ENCODE data around the gene PREP. TPM values are rescaled to one million over a fixed set of nuclear protein-coding genes. Genes with fewer than 3 reads are reported as not detected.

PREP gene
- total RNA-seq, 1 donor from 2014 or later, result 55.2 TPM

DNA sequence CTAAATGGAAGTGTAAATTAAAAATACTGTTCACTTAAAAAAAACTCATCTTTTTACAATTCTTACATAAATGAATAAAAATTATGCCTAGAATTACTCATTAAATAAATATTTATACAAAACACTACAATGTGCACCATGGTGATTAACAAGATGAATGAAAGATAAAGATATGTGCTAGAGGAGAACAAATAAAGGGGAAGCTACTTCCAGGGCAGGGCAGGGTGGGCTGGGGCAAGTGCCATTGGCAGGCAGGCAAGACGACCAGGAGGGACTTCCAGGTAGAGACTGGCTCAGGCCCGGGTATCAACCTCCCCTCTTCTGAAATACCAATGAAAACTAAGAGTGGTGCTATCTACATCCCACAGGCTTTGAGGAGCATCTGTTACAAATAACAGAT lies 20.4 kb downstream of the PREP start:
- no peaks in the 10 kb centered on the region for H3K9me3 Mint-ChIP-seq
- intact Hi-C loops (cut with micrococcal nuclease), result no loop called here
- no peak overlapping the region for H3K4me3 Mint-ChIP-seq
- H3K27me3 Mint-ChIP-seq, result no peaks in the 10 kb centered on the region
- peaks cover 13% of the 10 kb centered on the region for H3K36me3 Mint-ChIP-seq (ENCODE audit: low read depth)
- peaks cover 19% of the 10 kb centered on the region for H3K4me1 Mint-ChIP-seq
- no peak for DNase-seq
- H3K27ac Mint-ChIP-seq, result no peak overlapping the region

GRCh38 chr6:105380634-105381033 lies 22.2 kb downstream of the PREP start:
- intact Hi-C loops (cut with micrococcal nuclease), result no loop called here
- no peaks in the 10 kb centered on the region for H3K9me3 Mint-ChIP-seq
- DNase-seq, result peak; percentile 13
- peaks cover 19% of the 10 kb centered on the region for H3K4me1 Mint-ChIP-seq
- no peaks in the 10 kb centered on the region for H3K27me3 Mint-ChIP-seq
- peaks cover 6% of the 10 kb centered on the region for H3K36me3 Mint-ChIP-seq (ENCODE audit: low read depth)
- H3K27ac Mint-ChIP-seq, result no peak overlapping the region
- no peak overlapping the region for H3K4me3 Mint-ChIP-seq

DNA sequence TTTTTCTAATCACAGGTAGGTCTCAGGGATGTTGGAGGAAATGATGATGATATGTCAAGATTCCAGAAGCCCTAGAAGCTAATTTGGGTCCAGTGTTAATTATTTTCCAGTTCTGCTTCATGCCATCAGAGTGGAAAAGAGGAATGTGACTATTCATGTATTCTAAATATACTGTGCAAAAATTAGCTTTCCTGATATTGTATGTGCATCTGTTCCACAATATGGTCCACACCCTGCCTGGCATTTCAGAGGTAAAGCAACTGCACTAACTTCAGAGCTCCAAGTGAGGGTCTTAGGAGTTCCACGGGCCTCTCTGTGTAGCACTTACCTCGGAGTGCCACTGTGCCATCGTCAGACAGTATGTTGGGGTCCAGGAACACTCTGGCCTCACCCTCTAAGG lies 27.1 kb downstream of the PREP start:
- DNase-seq, result no peak
- peaks cover 11% of the 10 kb centered on the region for H3K4me1 Mint-ChIP-seq
- H3K4me3 Mint-ChIP-seq, result no peak overlapping the region
- no peaks in the 10 kb centered on the region for H3K27me3 Mint-ChIP-seq
- H3K9me3 Mint-ChIP-seq, result no peaks in the 10 kb centered on the region
- intact Hi-C loops (cut with micrococcal nuclease), result no loop called here
- H3K36me3 Mint-ChIP-seq (ENCODE audit: low read depth), result peaks cover 26% of the 10 kb centered on the region
- H3K27ac Mint-ChIP-seq, result no peak overlapping the region

- DNase-seq, result no peak
- Mint-ChIP-seq H3K9me3 (no peaks in the 10 kb centered on the region), H3K27ac (no peak overlapping the region), H3K36me3 (ENCODE audit: low read depth) (peaks cover 37% of the 10 kb centered on the region), H3K4me3 (no peak overlapping the region), H3K4me1 (peaks cover under 1% of the 10 kb centered on the region), H3K27me3 (no peaks in the 10 kb centered on the region)
- intact Hi-C loops (cut with micrococcal nuclease), result no loop called here
Observed at GRCh38 chr6:105374010-105374420, 28.9 kb downstream of the PREP start.

- H3K27ac Mint-ChIP-seq, result no peak overlapping the region
- H3K36me3 Mint-ChIP-seq (ENCODE audit: low read depth), result peaks cover 41% of the 10 kb centered on the region
- no peaks in the 10 kb centered on the region for H3K4me1 Mint-ChIP-seq
- intact Hi-C loops (cut with micrococcal nuclease), result no loop called here
- no peak overlapping the region for H3K4me3 Mint-ChIP-seq
- DNase-seq, result no peak
- H3K9me3 Mint-ChIP-seq, result no peaks in the 10 kb centered on the region
- no peaks in the 10 kb centered on the region for H3K27me3 Mint-ChIP-seq
Observed at GRCh38 chr6:105373481-105373880, 29.4 kb downstream of the PREP start.

DNA sequence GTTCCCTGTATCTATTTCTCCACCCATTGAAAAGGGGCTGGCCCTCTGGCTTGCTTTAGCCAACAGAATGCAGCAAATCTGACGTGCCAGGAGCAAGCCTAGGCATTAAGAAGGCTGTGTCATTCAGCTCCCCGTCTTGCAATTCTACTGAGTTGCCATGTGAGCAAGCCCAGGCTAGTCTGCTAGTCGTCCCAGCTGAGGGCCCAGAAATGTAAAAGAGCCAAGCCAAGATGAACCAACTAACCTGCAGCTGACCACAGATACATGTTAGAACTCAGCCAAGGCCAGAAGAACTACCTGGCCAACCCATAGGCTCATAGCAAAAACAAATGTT lies 30.1 kb downstream of the PREP start:
- Mint-ChIP-seq H3K27me3 (no peaks in the 10 kb centered on the region), H3K4me3 (no peak overlapping the region), H3K36me3 (ENCODE audit: low read depth) (peaks cover 46% of the 10 kb centered on the region), H3K4me1 (no peaks in the 10 kb centered on the region), H3K9me3 (no peaks in the 10 kb centered on the region), H3K27ac (no peak overlapping the region)
- intact Hi-C loops (cut with micrococcal nuclease), result no loop called here
- no peak for DNase-seq

DNA sequence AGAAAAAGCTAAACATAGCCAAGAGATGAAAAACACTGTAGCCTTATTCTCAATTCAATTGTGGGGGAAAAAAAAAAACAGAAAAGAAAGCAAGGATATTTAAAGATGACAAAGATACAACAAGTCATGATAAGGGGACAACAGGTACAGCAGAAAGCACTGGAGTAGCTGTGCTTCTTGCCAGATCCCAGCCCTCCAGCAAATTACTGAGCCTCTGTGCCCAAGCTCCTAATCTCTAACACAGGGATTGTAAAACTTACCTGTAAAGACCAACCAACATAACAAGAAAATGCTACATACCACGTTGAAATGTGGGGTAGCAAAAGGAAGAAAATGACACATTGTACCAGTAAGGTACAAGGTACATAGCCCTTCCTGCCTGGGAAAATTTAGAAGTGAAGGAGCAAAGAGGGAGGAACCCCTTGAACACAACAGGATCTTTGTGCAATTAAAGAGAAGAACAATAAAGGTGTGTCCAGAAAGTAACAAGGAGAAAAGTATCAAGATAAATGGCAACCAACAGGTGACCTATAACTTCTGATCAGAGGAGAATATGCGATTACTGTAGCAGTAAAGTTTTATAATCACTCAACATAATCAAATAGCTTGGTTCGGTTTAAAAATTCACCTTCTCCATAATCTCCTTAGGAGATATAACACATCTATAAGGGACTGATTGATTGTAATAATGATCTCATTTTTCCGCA lies 30.6 kb downstream of the PREP start:
- peaks cover 48% of the 10 kb centered on the region for H3K36me3 Mint-ChIP-seq (ENCODE audit: low read depth)
- intact Hi-C loops (cut with micrococcal nuclease), result no loop called here
- H3K4me1 Mint-ChIP-seq, result no peaks in the 10 kb centered on the region
- no peaks in the 10 kb centered on the region for H3K9me3 Mint-ChIP-seq
- no peaks in the 10 kb centered on the region for H3K27me3 Mint-ChIP-seq
- no peak for DNase-seq
- no peak overlapping the region for H3K27ac Mint-ChIP-seq
- no peak overlapping the region for H3K4me3 Mint-ChIP-seq

DNA sequence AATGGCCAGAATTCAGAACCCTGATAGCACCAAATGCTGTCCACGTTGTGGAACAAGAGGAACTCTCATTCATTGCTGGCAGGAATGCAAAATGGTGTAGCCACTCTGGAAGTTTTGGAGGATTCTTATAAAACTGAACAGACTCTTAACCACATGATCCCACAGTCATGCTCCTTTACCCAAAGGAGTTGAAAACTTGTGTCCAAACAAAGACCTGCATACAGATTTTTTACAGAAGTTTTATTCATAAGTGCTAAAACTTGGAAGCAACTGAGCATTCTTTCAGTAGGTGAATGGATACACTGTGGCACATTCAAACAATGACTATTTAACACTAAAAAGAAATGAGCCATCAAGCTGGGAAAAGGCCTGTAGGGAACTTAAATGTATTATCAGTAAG lies 32.5 kb downstream of the PREP start:
- DNase-seq, result no peak
- Mint-ChIP-seq H3K36me3 (ENCODE audit: low read depth) (peaks cover 58% of the 10 kb centered on the region), H3K27me3 (no peaks in the 10 kb centered on the region), H3K4me1 (peaks cover 3% of the 10 kb centered on the region), H3K9me3 (no peaks in the 10 kb centered on the region), H3K4me3 (no peak overlapping the region), H3K27ac (no peak overlapping the region)
- intact Hi-C loops (cut with micrococcal nuclease), result no loop called here

- DNase-seq, result no peak
- intact Hi-C loops (cut with micrococcal nuclease), result no loop called here
Observed at GRCh38 chr6:105369145-105369544, 33.7 kb downstream of the PREP start.

GRCh38 chr6:105364243-105364642 lies 38.6 kb downstream of the PREP start:
- Mint-ChIP-seq H3K27me3 (no peaks in the 10 kb centered on the region), H3K4me3 (no peak overlapping the region), H3K9me3 (no peaks in the 10 kb centered on the region), H3K4me1 (peaks cover 11% of the 10 kb centered on the region), H3K36me3 (ENCODE audit: low read depth) (peaks cover 42% of the 10 kb centered on the region), H3K27ac (peak overlapping the region; percentile 54)
- DNase-seq, result no peak
- intact Hi-C loops (cut with micrococcal nuclease), result no loop called here

More at GRCh38 chr6:105369145-105369544, 33.7 kb downstream of the PREP start:
- H3K9me3 Mint-ChIP-seq, result no peaks in the 10 kb centered on the region
- no peak overlapping the region for H3K27ac Mint-ChIP-seq
- no peaks in the 10 kb centered on the region for H3K27me3 Mint-ChIP-seq
- H3K4me1 Mint-ChIP-seq, result peaks cover 6% of the 10 kb centered on the region
- peaks cover 57% of the 10 kb centered on the region for H3K36me3 Mint-ChIP-seq (ENCODE audit: low read depth)
- H3K4me3 Mint-ChIP-seq, result no peak overlapping the region

- no peak for DNase-seq
- Mint-ChIP-seq H3K36me3 (ENCODE audit: low read depth) (peaks cover 43% of the 10 kb centered on the region), H3K4me3 (no peak overlapping the region), H3K27me3 (no peaks in the 10 kb centered on the region), H3K27ac (no peak overlapping the region), H3K9me3 (no peaks in the 10 kb centered on the region), H3K4me1 (peaks cover 14% of the 10 kb centered on the region)
- intact Hi-C loops (cut with micrococcal nuclease), result no loop called here
Observed at GRCh38 chr6:105363100-105363754, 39.7 kb downstream of the PREP start.

DNA sequence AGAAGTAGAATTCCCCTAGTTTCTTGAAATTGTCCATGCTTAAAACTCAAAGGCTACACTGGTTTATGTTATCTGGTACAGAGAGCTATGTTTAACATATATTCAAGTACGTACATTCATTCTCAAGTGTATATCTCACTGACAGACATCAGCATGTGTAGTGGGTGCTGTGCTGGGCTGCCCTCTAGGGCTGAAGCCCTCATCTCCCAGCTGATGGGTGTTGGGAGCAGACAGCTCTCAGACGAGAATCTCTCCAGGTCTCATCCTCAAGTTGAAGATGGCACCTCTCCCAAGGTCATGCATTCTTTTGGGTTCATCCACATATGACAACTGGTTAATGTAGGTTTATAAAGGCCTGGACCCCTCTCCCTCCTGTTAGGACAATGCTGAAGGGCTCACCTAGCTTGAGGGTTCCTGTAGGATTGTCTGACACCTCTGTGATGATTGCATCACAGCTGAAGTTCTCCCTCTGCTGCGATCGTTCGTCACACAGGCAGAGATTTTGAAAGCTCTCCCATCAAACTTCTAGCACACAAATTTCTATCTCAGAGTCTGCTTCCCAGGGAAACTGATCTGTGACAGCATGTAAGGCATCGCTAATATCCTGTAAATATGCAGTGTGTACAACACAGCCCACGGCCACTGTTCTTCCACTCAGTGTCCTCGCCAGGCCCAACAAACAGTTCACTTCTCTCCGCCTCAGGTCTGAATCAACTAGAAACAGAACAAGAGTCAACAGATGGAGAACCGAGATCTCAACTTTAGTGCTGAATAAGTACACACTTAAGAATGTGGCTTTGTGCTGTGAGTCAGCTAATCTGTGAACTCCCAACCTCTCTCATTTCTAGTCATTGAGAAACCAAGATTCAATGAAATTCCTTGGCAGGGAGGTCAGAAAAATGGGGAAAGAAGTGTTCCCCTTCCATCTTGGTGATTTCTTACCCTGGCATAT lies 43.2 kb downstream of the PREP start:
- peaks cover 11% of the 10 kb centered on the region for H3K4me1 Mint-ChIP-seq
- intact Hi-C loops (cut with micrococcal nuclease), result no loop called here
- H3K27me3 Mint-ChIP-seq, result no peaks in the 10 kb centered on the region
- peaks cover 51% of the 10 kb centered on the region for H3K36me3 Mint-ChIP-seq (ENCODE audit: low read depth)
- H3K4me3 Mint-ChIP-seq, result no peak overlapping the region
- DNase-seq, result no peak
- peak overlapping the region; percentile 83 for H3K27ac Mint-ChIP-seq
- no peaks in the 10 kb centered on the region for H3K9me3 Mint-ChIP-seq

GRCh38 chr6:105357165-105357564 lies 45.7 kb downstream of the PREP start:
- Mint-ChIP-seq H3K27ac (no peak overlapping the region), H3K9me3 (no peaks in the 10 kb centered on the region), H3K4me1 (peaks cover 6% of the 10 kb centered on the region), H3K4me3 (no peak overlapping the region), H3K27me3 (no peaks in the 10 kb centered on the region), H3K36me3 (ENCODE audit: low read depth) (peaks cover 52% of the 10 kb centered on the region)
- intact Hi-C loops (cut with micrococcal nuclease), result no loop called here
- no peak for DNase-seq

- H3K9me3 Mint-ChIP-seq, result no peaks in the 10 kb centered on the region
- H3K27ac Mint-ChIP-seq, result no peak overlapping the region
- intact Hi-C loops (cut with micrococcal nuclease), result no loop called here
- peaks cover 52% of the 10 kb centered on the region for H3K36me3 Mint-ChIP-seq (ENCODE audit: low read depth)
- DNase-seq, result no peak
- H3K27me3 Mint-ChIP-seq, result no peaks in the 10 kb centered on the region
- H3K4me1 Mint-ChIP-seq, result no peaks in the 10 kb centered on the region
- H3K4me3 Mint-ChIP-seq, result no peak overlapping the region
Observed at GRCh38 chr6:105352037-105352617, 50.8 kb downstream of the PREP start.

All from activated CD4-positive, alpha-beta T cell treated with anti-CD3 and anti-CD28 coated beads, Interleukin-2, amount 10 ng/mL, durations not matched to agents 24 days and 14 days (primary cell).